Common myeloid progenitor, CD34-positive (primary cell): ENCODE results near the gene SLC6A2.

Experiments
- CTCF ChIA-PET: fragments of 350-600 bp; sonication (Branson Sonifier 250); formaldehyde crosslinking; loops from one replicate; lab custom pipeline; 2021; ENCODE audit warnings: antibody characterized with exemption; lab: Charles Lee
- POLR2A ChIA-PET: fragments of 350-600 bp; sonication (Branson Sonifier 250); formaldehyde crosslinking; loops from one replicate; lab custom pipeline; 2021; ENCODE audit warnings: antibody characterized with exemption; lab: Charles Lee
- DNase-seq, 3 donors: peaks; one replicate each; pipeline versions ENCODE4 v3.0.0 to v3.0.0-alpha.2; 2013
- H3K27ac ChIP-seq, 2 experiments: 1 replicate in 1 of 2; 2 replicates in 1 of 2; pipeline ENCODE4 v1.7.0; 2013; ENCODE audit warnings: inconsistent platforms in 2 of 2, low read length in 2 of 2, mild to moderate bottlenecking in 2 of 2, low read depth in 1 of 2, moderate library complexity in 1 of 2; ENCODE audit not compliant: severe bottlenecking in 2 of 2, insufficient read depth in 1 of 2, poor library complexity in 1 of 2
- H3K27me3 ChIP-seq, 5 experiments: replicated peaks in 2 of 5; 1 replicate in 3 of 5; 2 replicates in 2 of 5; pipeline versions ENCODE4 v1.6.1 to v1.7.0; 2013; ENCODE audit warnings: low read length in 4 of 5, mild to moderate bottlenecking in 2 of 5, moderate library complexity in 2 of 5, inconsistent platforms in 1 of 5; ENCODE audit not compliant: insufficient read depth in 5 of 5, control insufficient read depth in 4 of 5
- H3K36me3 ChIP-seq, 4 experiments: 1 replicate in 2 of 4; 2 replicates in 2 of 4; pipeline versions ENCODE4 v1.6.1 to v1.7.0; 2013; ENCODE audit warnings: low read length in 3 of 4, control low read depth in 1 of 4, mild to moderate bottlenecking in 1 of 4; ENCODE audit not compliant: control insufficient read depth in 4 of 4, insufficient read depth in 4 of 4
- H3K4me1 ChIP-seq, 4 experiments: 1 replicate in 3 of 4; 2 replicates in 1 of 4; pipeline versions ENCODE4 v1.6.1 to v1.7.1; 2013; ENCODE audit warnings: low read length in 3 of 4, mild to moderate bottlenecking in 3 of 4, control low read depth in 1 of 4, inconsistent platforms in 1 of 4, moderate library complexity in 1 of 4; ENCODE audit not compliant: control insufficient read depth in 4 of 4, insufficient read depth in 4 of 4; ENCODE audit errors: control extremely low read depth in 1 of 4
- H3K4me3 ChIP-seq, 7 experiments: 1 replicate in 4 of 7; 2 replicates in 3 of 7; pipeline versions ENCODE4 v1.5.1 to v1.7.0; 2013; ENCODE audit warnings: mild to moderate bottlenecking in 7 of 7, low read length in 6 of 7, moderate library complexity in 6 of 7, inconsistent platforms in 2 of 7, low read depth in 2 of 7, control low read depth in 1 of 7; ENCODE audit not compliant: insufficient read depth in 4 of 7, control insufficient read depth in 1 of 7; ENCODE audit errors: extremely low read depth in 1 of 7
- H3K9me3 ChIP-seq, 5 experiments: 1 replicate in 4 of 5; 2 replicates in 1 of 5; pipeline versions ENCODE4 v1.6.1 to v1.7.1; 2013; ENCODE audit warnings: low read length in 4 of 5, mild to moderate bottlenecking in 2 of 5, inconsistent platforms in 1 of 5, low read depth in 1 of 5, moderate library complexity in 1 of 5; ENCODE audit not compliant: control insufficient read depth in 4 of 5, insufficient read depth in 2 of 5; ENCODE audit errors: control extremely low read depth in 1 of 5
- WGBS: methylation state at CpG from one replicate; pipeline ENCODE4 v1.1.5; 2013; ENCODE audit not compliant: insufficient coverage; 5-methylcytosine and 5-hydroxymethylcytosine counted together

Gene SLC6A2

GRCh38 chr16:55656691-55657092, 904 bp downstream of the SLC6A2 start:
- CTCF ChIA-PET: interaction anchor here (0.9 to 1.7 kb wide), 4 partner anchors 18 to 192 kb away, joined by 3 to 4 read pairs (median 3); no protein-coding TSS in a partner anchor
- peaks cover 0 to 34% (median 13%) of the 10 kb centered on the region in 4 experiments for H3K4me1 ChIP-seq
- peak in 2 of 3 donors; percentile 20 to 44 for DNase-seq
- peak overlapping the region in 5 of 7 experiments; percentile 25 to 79 (median 63) for H3K4me3 ChIP-seq
- peaks cover 0 to 3% (median 0%) of the 10 kb centered on the region in 5 experiments for H3K9me3 ChIP-seq
- WGBS: 19% methylated on average over 20 of the region's 37 CpGs
- H3K36me3 ChIP-seq: no peaks in the 10 kb centered on the region
- POLR2A ChIA-PET: no interaction called here
- H3K27me3 ChIP-seq: peaks cover 13 to 48% (median 23%) of the 10 kb centered on the region in 5 experiments
- no peak overlapping the region for H3K27ac ChIP-seq

GRCh38 chr16:55657616-55658015, 1.8 kb downstream of the SLC6A2 start:
- Histone ChIP-seq H3K27ac (no peak overlapping the region), H3K9me3 (peaks cover 0 to 3% (median 0%) of the 10 kb centered on the region in 5 experiments), H3K4me3 (no peak overlapping the region), H3K4me1 (peaks cover 0 to 27% (median 10%) of the 10 kb centered on the region in 4 experiments), H3K27me3 (peaks cover 13 to 48% (median 23%) of the 10 kb centered on the region in 5 experiments), H3K36me3 (no peaks in the 10 kb centered on the region)
- CTCF ChIA-PET: interaction anchor here (0.8 to 1.9 kb wide), 5 partner anchors 9 to 163 kb away, joined by 3 to 5 read pairs (median 3); no protein-coding TSS in a partner anchor
- 100% methylated on average over 2 of the region's 3 CpGs for WGBS
- no peak for DNase-seq
- POLR2A ChIA-PET: no interaction called here

DNA sequence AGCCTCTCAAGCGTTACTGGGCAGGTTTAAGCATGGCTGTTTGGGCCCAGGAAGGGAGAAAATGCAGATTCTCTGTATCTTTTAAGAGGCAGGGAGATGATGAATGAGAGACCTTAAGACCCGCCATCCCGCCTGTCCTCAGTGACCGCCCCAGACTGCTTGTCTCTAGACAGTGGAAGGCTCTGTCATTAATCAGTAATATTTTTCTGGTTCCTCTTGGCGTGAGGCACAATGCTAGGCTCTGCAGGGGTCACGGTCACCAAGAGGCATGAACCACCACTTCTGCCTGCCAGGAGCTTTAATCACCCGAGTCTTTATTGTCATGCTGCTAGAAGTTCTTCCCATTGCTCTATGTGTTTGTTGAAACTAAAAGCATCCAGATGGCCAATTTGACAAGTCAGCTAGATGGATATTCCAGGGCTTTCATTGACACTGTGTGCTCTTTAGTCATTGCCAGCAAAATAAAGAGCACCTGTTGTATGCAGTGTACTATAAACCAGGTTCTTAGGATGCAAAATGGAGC, 3.2 kb downstream of the SLC6A2 start:
- no peaks in the 10 kb centered on the region for H3K36me3 ChIP-seq
- DNase-seq: no peak
- CTCF ChIA-PET: interaction anchor here (0.6 to 2.4 kb wide), 7 partner anchors 11 to 49 kb away, joined by 3 to 5 read pairs (median 4); no protein-coding TSS in a partner anchor
- POLR2A ChIA-PET: no interaction called here
- H3K27ac ChIP-seq: no peak overlapping the region
- no peak overlapping the region for H3K4me3 ChIP-seq
- H3K4me1 ChIP-seq: peaks cover 0 to 21% (median 8%) of the 10 kb centered on the region in 4 experiments
- WGBS: 92% methylated on average over 7 of the region's 7 CpGs
- peaks cover 10 to 44% (median 23%) of the 10 kb centered on the region in 5 experiments for H3K27me3 ChIP-seq
- peaks cover 0 to 4% (median 0%) of the 10 kb centered on the region in 5 experiments for H3K9me3 ChIP-seq

DNA sequence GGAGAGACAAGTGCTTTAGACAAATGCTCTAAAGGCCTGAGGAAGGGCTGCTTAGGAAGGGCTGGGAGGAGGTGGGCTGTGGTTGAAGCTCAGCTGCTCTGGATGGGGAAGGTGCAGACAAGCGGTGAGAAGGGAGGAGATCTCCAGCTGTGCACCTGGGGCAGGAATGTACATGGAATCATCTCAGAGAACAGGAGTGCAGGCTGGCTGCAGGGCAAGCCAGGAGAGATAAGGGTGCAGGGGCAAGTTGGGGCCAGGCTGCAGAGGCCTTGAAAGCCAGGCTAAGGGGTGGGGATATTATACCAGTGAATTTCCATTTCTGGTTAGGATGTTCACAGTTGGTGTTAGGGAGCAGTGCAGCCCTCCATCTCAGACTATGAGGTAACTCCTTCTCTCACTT, 4.2 kb downstream of the SLC6A2 start:
- CTCF ChIA-PET: interaction anchor here (1.0 to 2.4 kb wide), 3 partner anchors 9 to 39 kb away, joined by 3 to 5 read pairs (median 3); no protein-coding TSS in a partner anchor
- H3K27ac ChIP-seq: no peak overlapping the region
- no peak for DNase-seq
- no peaks in the 10 kb centered on the region for H3K36me3 ChIP-seq
- no peak overlapping the region for H3K4me3 ChIP-seq
- H3K4me1 ChIP-seq: peaks cover 0 to 21% (median 8%) of the 10 kb centered on the region in 4 experiments
- 100% methylated on average over 1 of the region's 1 CpG for WGBS
- H3K9me3 ChIP-seq: peaks cover 0 to 4% (median 0%) of the 10 kb centered on the region in 5 experiments
- POLR2A ChIA-PET: no interaction called here
- H3K27me3 ChIP-seq: peaks cover 4 to 34% (median 18%) of the 10 kb centered on the region in 5 experiments

DNA sequence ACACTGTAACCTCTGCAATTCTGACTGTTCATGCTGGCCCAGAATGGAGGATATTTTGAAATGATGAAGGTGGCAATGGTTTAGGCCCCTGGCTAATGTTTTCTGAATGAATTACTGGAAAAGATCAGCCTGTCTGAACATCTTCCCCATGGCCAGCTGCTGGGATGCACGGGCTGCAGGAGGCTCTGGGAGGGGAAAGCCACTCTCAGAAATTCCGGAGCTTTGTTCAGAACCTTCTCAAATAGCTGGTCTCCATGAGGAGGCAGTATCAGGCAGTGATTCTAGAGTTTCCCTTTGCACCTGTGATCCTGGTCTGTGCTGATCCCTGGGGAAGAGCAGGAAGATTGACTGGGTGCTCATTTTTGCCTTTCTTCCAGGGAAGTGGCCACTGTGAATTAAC, 5.0 kb downstream of the SLC6A2 start:
- Histone ChIP-seq H3K27me3 (peaks cover 4 to 26% (median 12%) of the 10 kb centered on the region in 5 experiments), H3K4me1 (peaks cover 0 to 13% (median 5%) of the 10 kb centered on the region in 4 experiments), H3K27ac (no peak overlapping the region), H3K9me3 (peaks cover 0 to 4% (median 0%) of the 10 kb centered on the region in 5 experiments), H3K4me3 (no peak overlapping the region), H3K36me3 (no peaks in the 10 kb centered on the region)
- ChIA-PET POLR2A (no interaction called here), CTCF (interaction anchor here (2.4 kb wide), 1 partner anchor 22 kb away, joined by 5 read pairs; no protein-coding TSS in a partner anchor)
- 100% methylated on average over 1 of the region's 2 CpGs for WGBS
- no peak for DNase-seq

GRCh38 chr16:55661941-55662643, 6.3 kb downstream of the SLC6A2 start:
- no peak for DNase-seq
- POLR2A ChIA-PET: no interaction called here
- peaks cover 0 to 4% (median 0%) of the 10 kb centered on the region in 5 experiments for H3K9me3 ChIP-seq
- peaks cover 0 to 4% (median 0%) of the 10 kb centered on the region in 4 experiments for H3K4me1 ChIP-seq
- no peak overlapping the region for H3K4me3 ChIP-seq
- no peak overlapping the region for H3K27ac ChIP-seq
- no peaks in the 10 kb centered on the region for H3K36me3 ChIP-seq
- CTCF ChIA-PET: interaction anchor here (1.5 kb wide), 1 partner anchor 16 kb away, joined by 4 read pairs; no protein-coding TSS in a partner anchor
- H3K27me3 ChIP-seq: peaks cover 3 to 24% (median 4%) of the 10 kb centered on the region in 5 experiments
